Left lung (tissue), 10 donors: ENCODE measurements around the gene FUT2. TPM values are rescaled to one million over a fixed set of nuclear protein-coding genes. Genes with fewer than 3 reads are reported as not detected.

Source experiments
- ATAC-seq: fragments of 200-7000 bp; cut with Tn5 transposase; one replicate; pipeline ENCODE4 v1.9.1; 2020; ENCODE audit warnings: moderate library complexity
- DNase-seq, 4 donors: peaks; one replicate each; pipeline ENCODE4 v3.0.0-alpha.2; 2013 to 2020
- H3K27ac ChIP-seq, 2 donors: fragments of 200-600 bp; sonication (generic) in 1 of 2; one replicate each; pipeline versions ENCODE4 v1.5.0 to v1.8.0; 2020 to 2021
- H3K27me3 ChIP-seq, 2 donors: fragments of 200-600 bp; sonication (generic) in 1 of 2; one replicate each; pipeline versions ENCODE4 v1.5.0 to v1.8.0; 2020 to 2021
- H3K36me3 ChIP-seq, 2 donors: fragments of 200-600 bp; sonication (generic) in 1 of 2; one replicate each; pipeline versions ENCODE4 v1.5.0 to v1.8.0; 2020 to 2021
- H3K4me1 ChIP-seq, 2 donors: fragments of 200-600 bp; one replicate each; pipeline ENCODE4 v1.8.0; 2021
- H3K4me3 ChIP-seq, 2 donors: fragments of 200-600 bp; sonication (generic) in 1 of 2; one replicate each; pipeline versions ENCODE4 v1.5.0 to v1.8.0; 2020 to 2021; ENCODE audit warnings: mild to moderate bottlenecking in 1 of 2
- H3K9me3 ChIP-seq, 2 donors: fragments of 200-600 bp; sonication (generic) in 1 of 2; one replicate each; pipeline versions ENCODE4 v1.5.0 to v1.8.0; 2020 to 2021
- intact Hi-C, 2 donors: fragments of 100-400 bp; cut with DNase I; formaldehyde crosslinking; loops; one replicate each; pipeline versions ENCODE4 v1.11.2 to v1.14.2; 2022
- polyA plus RNA-seq, 6 donors: library from polyadenylated mRNA; unstranded; fragments of 120-200 nt; gene quantifications; one replicate each; pipeline ENCODE4 v1.2.1, GENCODE V29; 2013; ENCODE audit not compliant: insufficient read length in 6 of 6
- total RNA-seq, 2 donors: library from RNA; stranded (reverse); fragmentation: NEBNext Ultra II Directional; extraction: Animal tissue kit (Norgen Biotek cat#: 25700); gene quantifications; one replicate each; pipeline ENCODE4 v1.2.1, GENCODE V29; 2021
- TF ChIP-seq, protein P1 (sequence below), 2 donors: fragments of 200-600 bp; sonication (generic) in 1 of 2; IDR thresholded peaks; one replicate each; pipeline versions ENCODE4 v1.5.0 to v1.8.0; 2021; ENCODE audit warnings: antibody characterized with exemption in 2 of 2
- donor health status: DM: no; HTN: yes; CAD: no.
- donor health status: DM: no; HTN: no; CAD: no.

FUT2 gene
- total and polyA plus RNA-seq, 8 donors = 1.1 to 3.7 (median 2.7) TPM

DNA sequence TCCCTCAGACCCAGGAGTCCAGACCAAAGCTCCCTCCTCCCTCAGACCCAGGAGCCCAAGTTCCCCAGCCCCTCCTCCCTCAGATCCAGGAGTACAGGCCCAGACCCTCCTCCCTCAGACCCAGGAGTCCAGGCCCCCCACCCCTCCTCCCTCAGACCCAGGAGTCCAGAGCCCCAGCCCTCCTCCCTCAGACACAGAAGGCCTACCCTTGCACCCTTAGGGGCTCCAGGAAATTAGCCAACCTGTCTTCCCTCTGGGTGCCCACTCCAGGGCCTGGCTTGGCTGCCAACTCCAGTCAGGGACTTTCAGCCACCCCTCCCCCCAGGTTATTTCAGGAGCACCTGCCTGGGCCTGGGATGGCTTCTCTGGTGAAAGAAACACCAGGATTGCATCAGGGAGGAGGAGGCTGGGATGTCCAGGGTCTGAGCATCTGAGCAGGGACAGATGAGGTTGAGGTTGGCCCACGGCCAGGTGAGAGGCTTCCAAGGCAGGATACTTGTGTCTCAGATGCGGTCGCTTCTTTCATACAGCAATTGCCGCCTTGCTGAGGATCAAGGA, 59.4 kb downstream of the FUT2 start, which contains the start of gene FGF21:
FGF21 (plus strand) TSS at position 441 of the 558 bp plus-strand sequence. CDS start 713 bp downstream, outside the sequence.
- H3K4me3 ChIP-seq = no peak within 1 kb of the TSS
- TF ChIP-seq, protein P1, sequence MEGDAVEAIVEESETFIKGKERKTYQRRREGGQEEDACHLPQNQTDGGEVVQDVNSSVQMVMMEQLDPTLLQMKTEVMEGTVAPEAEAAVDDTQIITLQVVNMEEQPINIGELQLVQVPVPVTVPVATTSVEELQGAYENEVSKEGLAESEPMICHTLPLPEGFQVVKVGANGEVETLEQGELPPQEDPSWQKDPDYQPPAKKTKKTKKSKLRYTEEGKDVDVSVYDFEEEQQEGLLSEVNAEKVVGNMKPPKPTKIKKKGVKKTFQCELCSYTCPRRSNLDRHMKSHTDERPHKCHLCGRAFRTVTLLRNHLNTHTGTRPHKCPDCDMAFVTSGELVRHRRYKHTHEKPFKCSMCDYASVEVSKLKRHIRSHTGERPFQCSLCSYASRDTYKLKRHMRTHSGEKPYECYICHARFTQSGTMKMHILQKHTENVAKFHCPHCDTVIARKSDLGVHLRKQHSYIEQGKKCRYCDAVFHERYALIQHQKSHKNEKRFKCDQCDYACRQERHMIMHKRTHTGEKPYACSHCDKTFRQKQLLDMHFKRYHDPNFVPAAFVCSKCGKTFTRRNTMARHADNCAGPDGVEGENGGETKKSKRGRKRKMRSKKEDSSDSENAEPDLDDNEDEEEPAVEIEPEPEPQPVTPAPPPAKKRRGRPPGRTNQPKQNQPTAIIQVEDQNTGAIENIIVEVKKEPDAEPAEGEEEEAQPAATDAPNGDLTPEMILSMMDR (IDR thresholded peaks at IDR 0.05) = no peak
- H3K4me1 ChIP-seq = peaks cover 13 to 21% of the 10 kb centered on the region in 2 donors
- H3K36me3 ChIP-seq = no peaks in the 10 kb centered on the region
- peaks cover 21 to 50% of the 10 kb centered on the region in 2 donors for H3K27me3 ChIP-seq
- ATAC-seq (no peak), DNase-seq (peak in 1 of 4 donors; percentile 37)
- intact Hi-C loops = no loop called here
- no peaks in the 10 kb centered on the region for H3K9me3 ChIP-seq
- peak within 1 kb of the TSS in 1 of 2 donors; percentile 69 for H3K27ac ChIP-seq

Other genes starting within 250 kb of the FUT2 start
- 10 to 100 TPM; 21.5 to 33.8 TPM for gene GRWD1, start 250.0 kb upstream of the FUT2 start, total RNA-seq
- 10 to 100 TPM; 18.4 to 29.0 (median 24.4) TPM for gene GRWD1, start 250.0 kb upstream of the FUT2 start, polyA plus RNA-seq
- under 1 TPM; 0.52 to 0.61 TPM for gene KCNJ14, start 240.4 kb upstream of the FUT2 start, total RNA-seq
- 1 to 10 TPM in 5 of 6 donors, under 1 TPM in 1; 0.94 to 1.3 (median 1.2) TPM for gene KCNJ14, start 240.4 kb upstream of the FUT2 start, polyA plus RNA-seq
- 10 to 100 TPM; 49.8 to 65.9 TPM for gene CYTH2, start 226.6 kb upstream of the FUT2 start, total RNA-seq
- gene CYTH2, start 226.6 kb upstream of the FUT2 start, polyA plus RNA-seq = 100 to 1,000 TPM in 2 of 6 donors, 10 to 100 TPM in 4; 86.5 to 108 (median 91.5) TPM
- 1 to 10 TPM; 4.4 to 9.5 TPM for gene LMTK3, start 184.1 kb upstream of the FUT2 start, total RNA-seq
- 1 to 10 TPM; 1.7 to 3.5 (median 2.6) TPM for gene LMTK3, start 184.1 kb upstream of the FUT2 start, polyA plus RNA-seq
- gene SULT2B1, start 143.8 kb upstream of the FUT2 start, total RNA-seq = 1 to 10 TPM; 2.8 to 6.3 TPM
- 1 to 10 TPM; 2.1 to 3.8 (median 2.9) TPM for gene SULT2B1, start 143.8 kb upstream of the FUT2 start, polyA plus RNA-seq
- not detected for gene SPACA4, start 89.2 kb upstream of the FUT2 start, total RNA-seq
- under 1 TPM; 0.17 to 0.78 (median 0.26) TPM for gene SPACA4, start 89.2 kb upstream of the FUT2 start, polyA plus RNA-seq
- 10 to 100 TPM; 15.5 to 50.0 TPM for gene FAM83E, start 80.9 kb upstream of the FUT2 start, total RNA-seq
- 10 to 100 TPM in 2 of 6 donors, 1 to 10 TPM in 4; 4.7 to 12.3 (median 5.8) TPM for gene FAM83E, start 80.9 kb upstream of the FUT2 start, polyA plus RNA-seq
- gene RPL18, start 76.8 kb upstream of the FUT2 start, total RNA-seq = 1,000 to 10,000 TPM; 1,028 to 1,088 TPM
- gene RPL18, start 76.8 kb upstream of the FUT2 start, polyA plus RNA-seq = 1,000 to 10,000 TPM; 1,451 to 1,744 (median 1,588) TPM
- gene SPHK2, start 76.5 kb upstream of the FUT2 start, total RNA-seq = 10 to 100 TPM; 21.3 to 27.5 TPM
- gene SPHK2, start 76.5 kb upstream of the FUT2 start, polyA plus RNA-seq = 10 to 100 TPM; 10.2 to 17.1 (median 14.1) TPM
- 10 to 100 TPM in 1 of 2 donors, 1 to 10 TPM in 1; 8.9 to 10.5 TPM for gene DBP, start 58.6 kb upstream of the FUT2 start, total RNA-seq
- 10 to 100 TPM in 2 of 6 donors, 1 to 10 TPM in 4; 6.4 to 11.1 (median 9.5) TPM for gene DBP, start 58.6 kb upstream of the FUT2 start, polyA plus RNA-seq
- 1 to 10 TPM; 3.6 to 3.9 TPM for gene CA11, start 49.8 kb upstream of the FUT2 start, total RNA-seq
- 1 to 10 TPM; 3.7 to 5.6 (median 5.0) TPM for gene CA11, start 49.8 kb upstream of the FUT2 start, polyA plus RNA-seq
- under 1 TPM; 0.29 to 0.73 TPM for gene NTN5, start 23.0 kb upstream of the FUT2 start, total RNA-seq
- gene NTN5, start 23.0 kb upstream of the FUT2 start, polyA plus RNA-seq = 1 to 10 TPM in 4 of 6 donors, under 1 TPM in 2; 0.66 to 1.4 (median 1.1) TPM
- gene MAMSTR, start 23.8 kb downstream of the FUT2 start, total RNA-seq = 1 to 10 TPM; 1.3 to 1.5 TPM
- 1 to 10 TPM; 4.3 to 5.2 (median 4.6) TPM for gene MAMSTR, start 23.8 kb downstream of the FUT2 start, polyA plus RNA-seq
- gene RASIP1, start 44.6 kb downstream of the FUT2 start, total RNA-seq = 10 to 100 TPM; 15.0 to 25.4 TPM
- gene RASIP1, start 44.6 kb downstream of the FUT2 start, polyA plus RNA-seq = 10 to 100 TPM; 16.0 to 29.9 (median 23.8) TPM
- 1 to 10 TPM in 1 of 2 donors, under 1 TPM in 1; 0.96 to 1.5 TPM for gene IZUMO1, start 50.9 kb downstream of the FUT2 start, total RNA-seq
- 1 to 10 TPM; 1.1 to 3.6 (median 1.8) TPM for gene IZUMO1, start 50.9 kb downstream of the FUT2 start, polyA plus RNA-seq
- 1 to 10 TPM; 6.0 to 8.7 TPM for gene FUT1, start 56.7 kb downstream of the FUT2 start, total RNA-seq
- 1 to 10 TPM; 5.1 to 8.6 (median 6.5) TPM for gene FUT1, start 56.7 kb downstream of the FUT2 start, polyA plus RNA-seq
- not detected for gene FGF21, start 59.6 kb downstream of the FUT2 start, total RNA-seq
- not detected for gene FGF21, start 59.6 kb downstream of the FUT2 start, polyA plus RNA-seq
- gene BCAT2, start 115.1 kb downstream of the FUT2 start, total RNA-seq = 10 to 100 TPM; 68.5 to 87.5 TPM
- gene BCAT2, start 115.1 kb downstream of the FUT2 start, polyA plus RNA-seq = 10 to 100 TPM; 37.0 to 50.1 (median 42.2) TPM
- gene HSD17B14, start 140.5 kb downstream of the FUT2 start, total RNA-seq = 10 to 100 TPM; 10.1 to 20.3 TPM
- 10 to 100 TPM in 1 of 6 donors, 1 to 10 TPM in 5; 6.7 to 10.9 (median 8.6) TPM for gene HSD17B14, start 140.5 kb downstream of the FUT2 start, polyA plus RNA-seq
- gene PLEKHA4, start 172.6 kb downstream of the FUT2 start, total RNA-seq = 10 to 100 TPM; 21.0 to 37.3 TPM
- 10 to 100 TPM; 14.4 to 21.1 (median 17.4) TPM for gene PLEKHA4, start 172.6 kb downstream of the FUT2 start, polyA plus RNA-seq
- 10 to 100 TPM; 68.4 to 74.8 TPM for gene PPP1R15A, start 176.4 kb downstream of the FUT2 start, total RNA-seq
- 100 to 1,000 TPM in 1 of 6 donors, 10 to 100 TPM in 5; 36.3 to 110 (median 58.4) TPM for gene PPP1R15A, start 176.4 kb downstream of the FUT2 start, polyA plus RNA-seq
- 1 to 10 TPM in 1 of 2 donors, under 1 TPM in 1; 0.89 to 1.2 TPM for gene TULP2, start 202.8 kb downstream of the FUT2 start, total RNA-seq
- gene TULP2, start 202.8 kb downstream of the FUT2 start, polyA plus RNA-seq = 1 to 10 TPM in 3 of 6 donors, under 1 TPM in 3; 0.72 to 1.4 (median 1.1) TPM
- gene NUCB1, start 204.3 kb downstream of the FUT2 start, total RNA-seq = 100 to 1,000 TPM; 286 to 331 TPM
- 100 to 1,000 TPM; 171 to 210 (median 192) TPM for gene NUCB1, start 204.3 kb downstream of the FUT2 start, polyA plus RNA-seq
- gene DHDH, start 237.7 kb downstream of the FUT2 start, total RNA-seq = 1 to 10 TPM; 3.3 to 4.1 TPM
- gene DHDH, start 237.7 kb downstream of the FUT2 start, polyA plus RNA-seq = 1 to 10 TPM in 5 of 6 donors, under 1 TPM in 1; 0.86 to 2.4 (median 1.8) TPM